Adrenal gland (tissue), 5 donors: ENCODE results near the gene TXLNA.
A peak's percentile ranks its signal among the peaks of the same experiment; 100 is the strongest.

ENCODE experiments used
- POLR2A ChIP-seq, 2 donors: fragments of 450-650 bp; IDR thresholded peaks; one replicate each; pipeline ENCODE4 v1.6.1; 2017; ENCODE audit warnings: antibody characterized with exemption in 2 of 2, mild to moderate bottlenecking in 2 of 2, moderate library complexity in 1 of 2
- TF ChIP-seq, protein P1 (sequence below), 6 experiments: fragments of 450-650 bp in 4 of 6; fragments of 200-600 bp in 2 of 6; sonication (generic) in 1 of 6; IDR thresholded peaks; 1 replicate in 5 of 6; 2 replicates in 1 of 6; pipeline versions ENCODE4 v1.5.1 to v1.8.0; 2016 to 2021; ENCODE audit warnings: antibody characterized with exemption in 6 of 6, mild to moderate bottlenecking in 2 of 6, moderate library complexity in 1 of 6
- donor health status: DM: no; HTN: no; CAD: no.

DNA sequence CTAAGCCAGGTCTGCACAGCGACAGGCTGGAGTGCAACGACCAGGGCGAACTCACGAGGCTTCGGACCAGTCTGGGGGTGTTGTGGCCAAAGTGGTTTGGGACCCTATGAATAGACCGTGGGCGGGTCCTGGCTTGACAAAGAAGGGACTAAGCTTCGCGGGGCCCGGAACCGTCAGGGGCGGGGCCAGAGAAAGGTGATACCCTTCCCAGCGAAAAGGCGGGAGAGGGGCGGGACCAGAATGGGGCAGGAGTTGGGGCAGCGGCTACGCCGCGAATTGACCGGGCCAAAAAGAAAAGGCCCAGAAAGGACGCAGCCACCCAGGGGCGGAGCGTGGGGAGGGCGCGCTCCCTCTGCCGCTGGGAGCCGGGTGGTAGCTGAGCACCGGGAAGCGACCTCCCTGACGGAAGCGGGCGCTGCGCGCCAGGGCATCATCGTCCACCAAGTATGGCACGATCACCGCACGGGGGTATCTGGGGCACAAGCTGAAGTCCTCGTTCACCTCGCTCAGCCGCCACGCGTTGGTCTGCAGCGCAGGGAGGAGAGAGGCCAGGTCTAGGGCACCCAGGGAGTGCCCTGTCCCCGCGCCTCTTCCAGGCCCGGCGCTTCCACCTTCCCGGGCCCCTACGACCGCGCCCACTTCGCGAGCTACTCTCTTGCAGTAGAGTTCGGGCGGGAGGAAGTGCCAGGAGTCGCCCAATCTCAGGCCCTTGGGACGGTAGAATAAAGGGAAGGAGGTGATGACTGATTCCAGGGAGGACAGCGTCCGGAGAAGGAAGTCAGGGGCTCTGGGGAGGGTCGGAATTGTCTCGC lies 60.9 kb downstream of the TXLNA start:
- TF ChIP-seq, protein P1, sequence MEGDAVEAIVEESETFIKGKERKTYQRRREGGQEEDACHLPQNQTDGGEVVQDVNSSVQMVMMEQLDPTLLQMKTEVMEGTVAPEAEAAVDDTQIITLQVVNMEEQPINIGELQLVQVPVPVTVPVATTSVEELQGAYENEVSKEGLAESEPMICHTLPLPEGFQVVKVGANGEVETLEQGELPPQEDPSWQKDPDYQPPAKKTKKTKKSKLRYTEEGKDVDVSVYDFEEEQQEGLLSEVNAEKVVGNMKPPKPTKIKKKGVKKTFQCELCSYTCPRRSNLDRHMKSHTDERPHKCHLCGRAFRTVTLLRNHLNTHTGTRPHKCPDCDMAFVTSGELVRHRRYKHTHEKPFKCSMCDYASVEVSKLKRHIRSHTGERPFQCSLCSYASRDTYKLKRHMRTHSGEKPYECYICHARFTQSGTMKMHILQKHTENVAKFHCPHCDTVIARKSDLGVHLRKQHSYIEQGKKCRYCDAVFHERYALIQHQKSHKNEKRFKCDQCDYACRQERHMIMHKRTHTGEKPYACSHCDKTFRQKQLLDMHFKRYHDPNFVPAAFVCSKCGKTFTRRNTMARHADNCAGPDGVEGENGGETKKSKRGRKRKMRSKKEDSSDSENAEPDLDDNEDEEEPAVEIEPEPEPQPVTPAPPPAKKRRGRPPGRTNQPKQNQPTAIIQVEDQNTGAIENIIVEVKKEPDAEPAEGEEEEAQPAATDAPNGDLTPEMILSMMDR (IDR thresholded peaks at IDR 0.05): peak in 4 of 6 experiments; percentile 11 to 31 (median 28)
- TF ChIP-seq POLR2A (IDR thresholded peaks at IDR 0.05): peak; percentile 51 to 92
